Suprapubic skin (tissue), 4 donors: ENCODE data around the gene ITGA6. TPM values are rescaled to one million over a fixed set of nuclear protein-coding genes. Genes with fewer than 3 reads are reported as not detected.

Experiments used
- DNase-seq, 2 donors: peaks; one replicate each; pipeline ENCODE4 v3.0.0-alpha.2; 2019; ENCODE audit warnings: low spot score in 2 of 2
- H3K27ac ChIP-seq: fragments of 200-600 bp; sonication (generic); one replicate; pipeline ENCODE4 v1.5.1; 2019
- H3K27me3 ChIP-seq: fragments of 200-600 bp; sonication (generic); one replicate; pipeline ENCODE4 v1.5.1; 2019
- H3K36me3 ChIP-seq: fragments of 200-600 bp; sonication (generic); one replicate; pipeline ENCODE4 v1.5.1; 2019
- H3K4me1 ChIP-seq: fragments of 200-600 bp; sonication (generic); one replicate; pipeline ENCODE4 v1.5.1; 2019
- H3K4me3 ChIP-seq: fragments of 200-600 bp; sonication (generic); one replicate; pipeline ENCODE4 v1.5.1; 2019; ENCODE audit warnings: mild to moderate bottlenecking
- H3K9me3 ChIP-seq: fragments of 200-600 bp; sonication (generic); one replicate; pipeline ENCODE4 v1.5.1; 2019
- EP300 ChIP-seq: sonication (generic); formaldehyde crosslinking; IDR thresholded peaks from one replicate; pipeline ENCODE4 v1.6.1; 2017; ENCODE audit warnings: antibody characterized with exemption
- POLR2A ChIP-seq, 2 donors: fragments of 450-650 bp; IDR thresholded peaks; one replicate each; pipeline ENCODE4 v1.6.1; 2017; ENCODE audit warnings: antibody characterized with exemption in 2 of 2, mild to moderate bottlenecking in 2 of 2, moderate library complexity in 2 of 2
- POLR2AphosphoS5 ChIP-seq, 3 donors: sonication (generic); formaldehyde crosslinking; IDR thresholded peaks; one replicate each; pipeline ENCODE4 v1.6.1; 2017; ENCODE audit warnings: antibody characterized with exemption in 3 of 3
- WGBS: methylation state at CpG from one replicate; pipeline ENCODE4 v1.1.5; 2018; 5-methylcytosine and 5-hydroxymethylcytosine counted together
- total RNA-seq, 4 donors: library from RNA; depleted of rRNA; stranded (reverse); fragments of >200 nt; gene quantifications; one replicate each; pipeline ENCODE4 v1.1.0, GENCODE V29; 2016
- TF ChIP-seq, protein P1 (sequence below), 2 donors: fragments of 200-600 bp in 1 of 2; fragments of 450-650 bp in 1 of 2; sonication (generic) in 1 of 2; IDR thresholded peaks; one replicate each; pipeline ENCODE4 v1.5.1; 2016 to 2019; ENCODE audit warnings: antibody characterized with exemption in 2 of 2, mild to moderate bottlenecking in 1 of 2, moderate library complexity in 1 of 2

The ITGA6 gene
- total RNA-seq, result 100 to 1,000 TPM in 3 of 4 donors, 10 to 100 TPM in 1; 89.6 to 204 (median 161) TPM

- no peaks in the 10 kb centered on the region for H3K27me3 ChIP-seq
- no peaks in the 10 kb centered on the region for H3K36me3 ChIP-seq
- TF ChIP-seq, protein P1, sequence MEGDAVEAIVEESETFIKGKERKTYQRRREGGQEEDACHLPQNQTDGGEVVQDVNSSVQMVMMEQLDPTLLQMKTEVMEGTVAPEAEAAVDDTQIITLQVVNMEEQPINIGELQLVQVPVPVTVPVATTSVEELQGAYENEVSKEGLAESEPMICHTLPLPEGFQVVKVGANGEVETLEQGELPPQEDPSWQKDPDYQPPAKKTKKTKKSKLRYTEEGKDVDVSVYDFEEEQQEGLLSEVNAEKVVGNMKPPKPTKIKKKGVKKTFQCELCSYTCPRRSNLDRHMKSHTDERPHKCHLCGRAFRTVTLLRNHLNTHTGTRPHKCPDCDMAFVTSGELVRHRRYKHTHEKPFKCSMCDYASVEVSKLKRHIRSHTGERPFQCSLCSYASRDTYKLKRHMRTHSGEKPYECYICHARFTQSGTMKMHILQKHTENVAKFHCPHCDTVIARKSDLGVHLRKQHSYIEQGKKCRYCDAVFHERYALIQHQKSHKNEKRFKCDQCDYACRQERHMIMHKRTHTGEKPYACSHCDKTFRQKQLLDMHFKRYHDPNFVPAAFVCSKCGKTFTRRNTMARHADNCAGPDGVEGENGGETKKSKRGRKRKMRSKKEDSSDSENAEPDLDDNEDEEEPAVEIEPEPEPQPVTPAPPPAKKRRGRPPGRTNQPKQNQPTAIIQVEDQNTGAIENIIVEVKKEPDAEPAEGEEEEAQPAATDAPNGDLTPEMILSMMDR (IDR thresholded peaks at IDR 0.05), result no peak
- peak in 1 of 2 donors; percentile 18 for TF ChIP-seq POLR2A (IDR thresholded peaks at IDR 0.05)
- no peak for TF ChIP-seq EP300
- TF ChIP-seq POLR2AphosphoS5 (IDR thresholded peaks at IDR 0.05), result no peak
- H3K4me3 ChIP-seq, result peak within 1 kb of the TSS; percentile 71
- peak; percentile 71 to 84 for DNase-seq
- H3K4me1 ChIP-seq, result peaks cover 48% of the 10 kb centered on the region
- 0% methylated on average over 32 of the region's 79 CpGs for WGBS
- no peaks in the 10 kb centered on the region for H3K9me3 ChIP-seq
- peak within 1 kb of the TSS; percentile 87 for H3K27ac ChIP-seq
These were observed at the start of gene ITGA6 for GRCh38 chr2:172427256-172427989. ITGA6 (plus strand) TSS chr2:172427586.

DNA sequence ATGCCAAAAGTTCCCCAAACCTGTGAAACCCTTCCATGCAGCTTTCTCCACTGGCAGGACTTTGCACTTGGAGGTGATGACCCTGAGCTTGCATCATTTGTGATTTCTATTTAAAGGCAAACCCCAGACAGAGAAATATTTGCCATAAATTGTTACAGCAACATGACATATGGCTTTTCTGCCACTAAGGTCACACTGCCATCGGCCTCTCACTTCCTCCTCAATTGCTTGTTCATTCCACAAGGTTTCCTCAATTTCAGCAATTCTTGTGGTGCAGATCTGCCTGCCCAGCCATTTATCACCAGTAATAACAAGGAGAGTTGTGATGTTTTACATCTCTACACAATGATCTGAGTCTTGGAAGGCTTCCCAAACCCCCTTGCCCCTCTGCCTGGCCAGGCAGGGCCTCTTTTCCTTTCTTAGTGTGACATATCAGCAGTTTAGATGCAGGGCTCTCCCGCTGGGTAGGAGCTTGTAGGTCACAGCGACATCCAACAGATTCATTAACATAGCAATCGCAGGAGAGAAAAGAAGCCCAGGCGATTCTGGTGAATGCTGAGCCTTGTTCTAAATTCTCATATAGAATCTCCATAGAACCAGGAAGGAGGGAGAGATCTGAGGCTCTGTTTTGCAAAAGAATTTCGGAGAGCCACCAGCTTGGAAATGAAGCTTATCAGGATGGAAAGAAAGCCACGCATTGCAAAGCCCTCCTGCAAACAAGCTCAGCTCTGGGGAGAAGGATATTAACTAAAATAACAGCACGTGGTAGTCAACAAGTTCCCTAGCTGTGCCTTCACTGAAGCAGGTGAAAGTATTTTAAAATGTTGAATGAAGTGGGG lies 46.7 kb upstream of the ITGA6 start:
- TF ChIP-seq POLR2A (IDR thresholded peaks at IDR 0.05), result no peak
- TF ChIP-seq POLR2AphosphoS5 (IDR thresholded peaks at IDR 0.05), result no peak
- TF ChIP-seq, protein P1 (IDR thresholded peaks at IDR 0.05), result no peak
- TF ChIP-seq EP300, result no peak

DNA sequence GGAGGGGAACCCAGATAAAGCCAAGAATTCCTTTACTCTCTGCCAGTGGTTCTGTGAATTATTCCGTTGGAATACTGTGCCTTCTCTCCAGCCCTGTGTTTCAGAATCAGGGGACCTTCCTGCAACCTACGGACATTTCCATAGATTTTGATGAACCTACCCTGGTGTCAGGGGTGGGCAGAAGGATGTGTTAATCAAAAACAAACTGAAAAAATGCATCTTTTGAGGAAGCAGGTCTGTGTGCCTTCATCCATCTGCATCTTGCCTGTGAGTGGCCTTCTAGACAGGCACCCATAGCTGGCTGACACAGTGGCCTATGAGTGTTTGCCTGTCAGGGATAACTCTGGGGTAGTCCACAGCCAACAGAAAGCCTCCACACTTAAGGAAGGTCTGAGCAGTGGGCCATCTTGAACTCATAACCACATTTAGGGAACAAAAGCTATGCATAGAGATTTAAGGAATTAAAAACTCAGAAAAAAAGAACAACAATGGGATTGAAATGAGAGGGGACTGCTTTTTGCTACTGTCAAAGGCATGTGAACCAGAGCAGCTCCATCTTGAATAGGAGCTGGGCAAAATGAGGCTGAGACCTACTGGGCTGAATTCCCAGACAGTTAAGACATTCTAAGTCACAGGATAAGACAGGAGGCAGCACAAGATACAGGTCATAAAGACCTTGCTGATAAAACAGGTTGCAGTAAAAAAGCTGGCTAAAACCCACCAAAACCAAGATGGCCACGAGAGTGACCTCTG lies 45.9 kb upstream of the ITGA6 start:
- DNase-seq, result no peak
- Histone ChIP-seq H3K36me3 (no peaks in the 10 kb centered on the region), H3K4me1 (peaks cover 5% of the 10 kb centered on the region), H3K27me3 (no peaks in the 10 kb centered on the region), H3K9me3 (no peaks in the 10 kb centered on the region), H3K27ac (no peak overlapping the region), H3K4me3 (no peak overlapping the region)
- TF ChIP-seq EP300 (no peak), POLR2A (IDR thresholded peaks at IDR 0.05) (no peak), POLR2AphosphoS5 (IDR thresholded peaks at IDR 0.05) (no peak)
- TF ChIP-seq, protein P1 (IDR thresholded peaks at IDR 0.05), result no peak
- 71% methylated on average over 3 of the region's 3 CpGs for WGBS

More for the DNA sequence above, 46.7 kb upstream of the ITGA6 start:
- H3K9me3 ChIP-seq, result no peaks in the 10 kb centered on the region
- no peaks in the 10 kb centered on the region for H3K27me3 ChIP-seq
- H3K4me3 ChIP-seq, result no peak overlapping the region
- WGBS, result 73% methylated on average over 8 of the region's 8 CpGs
- H3K4me1 ChIP-seq, result peaks cover 5% of the 10 kb centered on the region
- no peaks in the 10 kb centered on the region for H3K36me3 ChIP-seq
- DNase-seq, result no peak
- no peak overlapping the region for H3K27ac ChIP-seq

DNA sequence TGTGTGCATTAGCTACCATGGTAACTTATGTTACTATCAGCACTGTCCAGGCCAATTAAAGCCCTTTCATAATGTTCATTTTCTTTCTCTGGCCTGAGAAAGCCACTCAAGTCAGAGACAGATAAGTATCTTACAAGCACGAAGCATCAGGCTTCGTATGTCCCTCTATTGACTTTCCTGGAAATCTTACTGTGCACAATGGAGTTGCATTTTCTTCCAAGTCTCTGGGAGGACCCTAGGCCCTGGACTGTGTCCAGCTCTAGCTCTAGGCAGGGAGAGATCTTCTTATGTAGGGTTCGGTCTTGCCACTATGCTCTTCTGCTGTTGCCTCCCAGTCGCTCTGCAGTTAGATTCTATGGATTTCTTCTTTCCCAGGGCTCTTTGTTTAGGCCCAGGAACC lies 40.0 kb upstream of the ITGA6 start:
- no peak overlapping the region for H3K4me3 ChIP-seq
- H3K4me1 ChIP-seq, result no peaks in the 10 kb centered on the region
- no peak for DNase-seq
- H3K27ac ChIP-seq, result no peak overlapping the region
- TF ChIP-seq EP300 (no peak), POLR2AphosphoS5 (IDR thresholded peaks at IDR 0.05) (no peak), POLR2A (IDR thresholded peaks at IDR 0.05) (no peak)
- TF ChIP-seq, protein P1 (IDR thresholded peaks at IDR 0.05), result no peak
- no peaks in the 10 kb centered on the region for H3K36me3 ChIP-seq
- WGBS, result 88% methylated on average over 4 of the region's 4 CpGs
- no peaks in the 10 kb centered on the region for H3K9me3 ChIP-seq
- no peaks in the 10 kb centered on the region for H3K27me3 ChIP-seq
